Measurements from ENCODE around the gene TLCD3B.
A peak's percentile ranks its signal among the peaks of the same experiment; 100 is the strongest.

The TLCD3B gene

GRCh38 chr16:30003670-30004423 is 27.2 kb downstream of the TLCD3B start:
- no peak for DNase-seq

GRCh38 chr16:30002614-30003346 is 28.3 kb downstream of the TLCD3B start:
- no peak for DNase-seq

- no peak for DNase-seq
These were observed 30.1 kb downstream of the TLCD3B start for GRCh38 chr16:30000735-30001631.

- no peak for DNase-seq
These were observed 31.5 kb downstream of the TLCD3B start for GRCh38 chr16:29999605-30000004.

- no peak for DNase-seq
These were observed 34.3 kb downstream of the TLCD3B start for GRCh38 chr16:29996766-29997250.

- DNase-seq: peak; percentile 98
These were observed 34.9 kb downstream of the TLCD3B start, which contains the start of gene INO80E for GRCh38 chr16:29995911-29996765. TSS of gene INO80E (plus strand) at chr16:29996241. CDS start at chr16:29996311, 70 bp downstream.

GRCh38 chr16:29995324-29995910 is 35.7 kb downstream of the TLCD3B start, which contains the start of gene HIRIP3:
TSS of gene HIRIP3 (minus strand) at chr16:29995617. CDS start at chr16:29995605, 12 bp downstream.
- peak; percentile 77 for DNase-seq

- no peak for DNase-seq
These were observed 36.3 kb downstream of the TLCD3B start for GRCh38 chr16:29994600-29995323.

- no peak for DNase-seq
These were observed 37.0 kb downstream of the TLCD3B start for GRCh38 chr16:29993903-29994599.

GRCh38 chr16:29993191-29993902 is 37.7 kb downstream of the TLCD3B start:
- DNase-seq: no peak

GRCh38 chr16:29992344-29992967 is 38.6 kb downstream of the TLCD3B start:
- no peak for DNase-seq

GRCh38 chr16:29991571-29991904 is 39.5 kb downstream of the TLCD3B start:
- DNase-seq: no peak

- no peak for DNase-seq
These were observed 40.0 kb downstream of the TLCD3B start for GRCh38 chr16:29990883-29991570.

- DNase-seq: no peak
These were observed 41.0 kb downstream of the TLCD3B start for GRCh38 chr16:29990034-29990433.

GRCh38 chr16:29989111-29989858 is 41.8 kb downstream of the TLCD3B start:
- DNase-seq: no peak

- DNase-seq: no peak
These were observed 42.6 kb downstream of the TLCD3B start for GRCh38 chr16:29988346-29989075.
